ENCODE results near the gene HRCT1.
"Not testable (repeated sequence)": the region's sequence is repeated elsewhere in the genome, so short reads cannot be mapped to it uniquely, and the experiment has no call there.

HRCT1 gene

GRCh38 chr9:35909687-35910612, 3.9 kb downstream of the HRCT1 start:
- 95% methylated on average over 34 of the region's 34 CpGs for WGBS (ENCODE audit: insufficient coverage)
- peaks cover 2 to 71% (median 51%) of the 10 kb centered on the region in 4 experiments for H3K4me1 ChIP-seq (ENCODE audit: control extremely low read depth in 1 of 4, control insufficient read depth in 4 of 4, insufficient read depth in 4 of 4, low read length in 3 of 4)

GRCh38 chr9:35910613-35911359, 4.8 kb downstream of the HRCT1 start:
- H3K9me3 ChIP-seq (ENCODE audit: control extremely low read depth in 1 of 5, control insufficient read depth in 4 of 5, insufficient read depth in 2 of 5, low read depth in 1 of 5, low read length in 4 of 5): no peaks in the 10 kb centered on the region
- 38% methylated on average over 13 of the region's 14 CpGs for WGBS (ENCODE audit: insufficient coverage)
- ChIA-PET POLR2A (interaction anchor here (0.5 kb wide), 1 partner anchor 56 kb away, joined by 3 read pairs; no protein-coding TSS in a partner anchor), CTCF (interaction anchor here (1.0 to 3.4 kb wide), 13 partner anchors 8 to 178 kb away, joined by 3 to 12 read pairs (median 4); partner anchors contain the start of genes CREB3 and SPAG8)
- peaks cover 2 to 64% (median 49%) of the 10 kb centered on the region in 4 experiments for H3K4me1 ChIP-seq (ENCODE audit: control extremely low read depth in 1 of 4, control insufficient read depth in 4 of 4, insufficient read depth in 4 of 4, low read length in 3 of 4)
- peak; percentile 56 to 76 (median 69) for DNase-seq
- peak overlapping the region in 1 of 2 experiments; percentile 60 for H3K27ac ChIP-seq (ENCODE audit: insufficient read depth in 1 of 2, low read depth in 1 of 2, low read length in 2 of 2, poor library complexity in 1 of 2, severe bottlenecking in 2 of 2)
- H3K36me3 ChIP-seq (ENCODE audit: control insufficient read depth in 4 of 4, insufficient read depth in 4 of 4, low read length in 3 of 4): no peaks in the 10 kb centered on the region
- peak overlapping the region in 1 of 7 experiments; percentile 36 for H3K4me3 ChIP-seq (ENCODE audit: control insufficient read depth in 1 of 7, extremely low read depth in 1 of 7, insufficient read depth in 4 of 7, low read depth in 2 of 7, low read length in 6 of 7)
- no peaks in the 10 kb centered on the region for H3K27me3 ChIP-seq (replicated peaks in 2 of 5; ENCODE audit: control insufficient read depth in 4 of 5, insufficient read depth in 5 of 5, low read length in 4 of 5)

More at GRCh38 chr9:35909687-35910612, 3.9 kb downstream of the HRCT1 start:
- H3K27me3 ChIP-seq (replicated peaks in 2 of 5; ENCODE audit: control insufficient read depth in 4 of 5, insufficient read depth in 5 of 5, low read length in 4 of 5): peaks cover 0 to 2% (median 0%) of the 10 kb centered on the region in 5 experiments
- ChIA-PET CTCF (interaction anchor here (1.0 to 9.6 kb wide), 7 partner anchors 10 to 177 kb away, joined by 3 to 104 read pairs (median 6); partner anchors contain the start of genes CREB3 and SPAG8), POLR2A (interaction anchor here (0.6 kb wide), 1 partner anchor 145 kb away, joined by 5 read pairs; no protein-coding TSS in a partner anchor)
- no peaks in the 10 kb centered on the region for H3K9me3 ChIP-seq (ENCODE audit: control extremely low read depth in 1 of 5, control insufficient read depth in 4 of 5, insufficient read depth in 2 of 5, low read depth in 1 of 5, low read length in 4 of 5)
- H3K36me3 ChIP-seq (ENCODE audit: control insufficient read depth in 4 of 4, insufficient read depth in 4 of 4, low read length in 3 of 4): no peaks in the 10 kb centered on the region
- no peak overlapping the region for H3K27ac ChIP-seq (ENCODE audit: insufficient read depth in 1 of 2, low read depth in 1 of 2, low read length in 2 of 2, poor library complexity in 1 of 2, severe bottlenecking in 2 of 2)
- DNase-seq: no peak
- no peak overlapping the region for H3K4me3 ChIP-seq (ENCODE audit: control insufficient read depth in 1 of 7, extremely low read depth in 1 of 7, insufficient read depth in 4 of 7, low read depth in 2 of 7, low read length in 6 of 7)

- Histone ChIP-seq H3K4me1 (ENCODE audit: control extremely low read depth in 1 of 4, control insufficient read depth in 4 of 4, insufficient read depth in 4 of 4, low read length in 3 of 4) (peaks cover 2 to 57% (median 49%) of the 10 kb centered on the region in 4 experiments), H3K27me3 (replicated peaks in 2 of 5; ENCODE audit: control insufficient read depth in 4 of 5, insufficient read depth in 5 of 5, low read length in 4 of 5) (no peaks in the 10 kb centered on the region), H3K4me3 (ENCODE audit: control insufficient read depth in 1 of 7, extremely low read depth in 1 of 7, insufficient read depth in 4 of 7, low read depth in 2 of 7, low read length in 6 of 7) (peak overlapping the region in 1 of 7 experiments; percentile 4), H3K27ac (ENCODE audit: insufficient read depth in 1 of 2, low read depth in 1 of 2, low read length in 2 of 2, poor library complexity in 1 of 2, severe bottlenecking in 2 of 2) (peak overlapping the region in 1 of 2 experiments; percentile 60), H3K9me3 (ENCODE audit: control extremely low read depth in 1 of 5, control insufficient read depth in 4 of 5, insufficient read depth in 2 of 5, low read depth in 1 of 5, low read length in 4 of 5) (no peaks in the 10 kb centered on the region), H3K36me3 (ENCODE audit: control insufficient read depth in 4 of 4, insufficient read depth in 4 of 4, low read length in 3 of 4) (no peaks in the 10 kb centered on the region)
- WGBS (ENCODE audit: insufficient coverage): 92% methylated on average over 6 of the region's 10 CpGs
- DNase-seq: no peak
- ChIA-PET CTCF (interaction anchor here (0.7 to 3.4 kb wide), 13 partner anchors 8 to 179 kb away, joined by 3 to 12 read pairs (median 4); partner anchors contain the start of genes CREB3 and SPAG8), POLR2A (interaction anchor here (1.3 kb wide), 1 partner anchor 14 kb away, joined by 4 read pairs; no protein-coding TSS in a partner anchor)
These were observed 5.7 kb downstream of the HRCT1 start for GRCh38 chr9:35911690-35912089.

GRCh38 chr9:35912791-35913400, 6.9 kb downstream of the HRCT1 start:
- Histone ChIP-seq H3K4me1 (ENCODE audit: control extremely low read depth in 1 of 4, control insufficient read depth in 4 of 4, insufficient read depth in 4 of 4, low read length in 3 of 4) (peaks cover 2 to 46% (median 41%) of the 10 kb centered on the region in 4 experiments), H3K9me3 (ENCODE audit: control extremely low read depth in 1 of 5, control insufficient read depth in 4 of 5, insufficient read depth in 2 of 5, low read depth in 1 of 5, low read length in 4 of 5) (no peaks in the 10 kb centered on the region), H3K4me3 (ENCODE audit: control insufficient read depth in 1 of 7, extremely low read depth in 1 of 7, insufficient read depth in 4 of 7, low read depth in 2 of 7, low read length in 6 of 7) (no peak overlapping the region), H3K27ac (ENCODE audit: insufficient read depth in 1 of 2, low read depth in 1 of 2, low read length in 2 of 2, poor library complexity in 1 of 2, severe bottlenecking in 2 of 2) (no peak overlapping the region), H3K36me3 (ENCODE audit: control insufficient read depth in 4 of 4, insufficient read depth in 4 of 4, low read length in 3 of 4) (no peaks in the 10 kb centered on the region), H3K27me3 (replicated peaks in 2 of 5; ENCODE audit: control insufficient read depth in 4 of 5, insufficient read depth in 5 of 5, low read length in 4 of 5) (no peaks in the 10 kb centered on the region)
- POLR2A ChIA-PET: interaction anchor here (1.3 kb wide), 1 partner anchor 13 kb away, joined by 4 read pairs; no protein-coding TSS in a partner anchor
- no peak for DNase-seq
- CTCF ChIA-PET: interaction anchor here (1.4 to 3.4 kb wide), 3 partner anchors 10 to 32 kb away, joined by 4 to 12 read pairs (median 5); no protein-coding TSS in a partner anchor
- WGBS (ENCODE audit: insufficient coverage): 94% methylated on average over 8 of the region's 10 CpGs

GRCh38 chr9:35913429-35913828, 7.4 kb downstream of the HRCT1 start:
- DNase-seq; H3K27ac ChIP-seq (ENCODE audit: insufficient read depth in 1 of 2, low read depth in 1 of 2, low read length in 2 of 2, poor library complexity in 1 of 2, severe bottlenecking in 2 of 2); POLR2A ChIA-PET; H3K9me3 ChIP-seq (ENCODE audit: control extremely low read depth in 1 of 5, control insufficient read depth in 4 of 5, insufficient read depth in 2 of 5, low read depth in 1 of 5, low read length in 4 of 5); H3K4me3 ChIP-seq (ENCODE audit: control insufficient read depth in 1 of 7, extremely low read depth in 1 of 7, insufficient read depth in 4 of 7, low read depth in 2 of 7, low read length in 6 of 7); H3K27me3 ChIP-seq (replicated peaks in 2 of 5; ENCODE audit: control insufficient read depth in 4 of 5, insufficient read depth in 5 of 5, low read length in 4 of 5); H3K36me3 ChIP-seq (ENCODE audit: control insufficient read depth in 4 of 4, insufficient read depth in 4 of 4, low read length in 3 of 4): not testable (repeated sequence)
- peaks cover 0 to 41% (median 35%) of the 10 kb centered on the region in 4 experiments for H3K4me1 ChIP-seq (ENCODE audit: control extremely low read depth in 1 of 4, control insufficient read depth in 4 of 4, insufficient read depth in 4 of 4, low read length in 3 of 4)
- CTCF ChIA-PET: interaction anchor here (1.4 to 3.4 kb wide), 3 partner anchors 11 to 32 kb away, joined by 4 to 12 read pairs (median 5); no protein-coding TSS in a partner anchor

- Histone ChIP-seq H3K4me3 (ENCODE audit: control insufficient read depth in 1 of 7, extremely low read depth in 1 of 7, insufficient read depth in 4 of 7, low read depth in 2 of 7, low read length in 6 of 7) (no peak overlapping the region), H3K27ac (ENCODE audit: insufficient read depth in 1 of 2, low read depth in 1 of 2, low read length in 2 of 2, poor library complexity in 1 of 2, severe bottlenecking in 2 of 2) (no peak overlapping the region), H3K9me3 (ENCODE audit: control extremely low read depth in 1 of 5, control insufficient read depth in 4 of 5, insufficient read depth in 2 of 5, low read depth in 1 of 5, low read length in 4 of 5) (no peaks in the 10 kb centered on the region), H3K27me3 (replicated peaks in 2 of 5; ENCODE audit: control insufficient read depth in 4 of 5, insufficient read depth in 5 of 5, low read length in 4 of 5) (no peaks in the 10 kb centered on the region), H3K4me1 (ENCODE audit: control extremely low read depth in 1 of 4, control insufficient read depth in 4 of 4, insufficient read depth in 4 of 4, low read length in 3 of 4) (peaks cover 0 to 36% (median 32%) of the 10 kb centered on the region in 4 experiments), H3K36me3 (ENCODE audit: control insufficient read depth in 4 of 4, insufficient read depth in 4 of 4, low read length in 3 of 4) (no peaks in the 10 kb centered on the region)
- WGBS (ENCODE audit: insufficient coverage): 50% methylated on average over 8 of the region's 9 CpGs
- peak; percentile 76 to 88 (median 85) for DNase-seq
- ChIA-PET CTCF (interaction anchor here (0.6 kb wide), 1 partner anchor 36 kb away, joined by 3 read pairs; no protein-coding TSS in a partner anchor), POLR2A (interaction anchor here (0.6 kb wide), 1 partner anchor 71 kb away, joined by 5 read pairs; no protein-coding TSS in a partner anchor)
These were observed 8.4 kb downstream of the HRCT1 start for GRCh38 chr9:35914301-35914807.

Data from common myeloid progenitor, CD34-positive (primary cell).